SK-N-SH treated with all-trans-retinoic acid at 6 μM for 48 hours (cell line): ENCODE data around the gene CPPED1.

Experiments
- ARNTL ChIP-seq: fragments of 450-650 bp; formaldehyde crosslinking; IDR thresholded peaks from 2 replicates; pipeline ENCODE4 v1.5.0; 2020; ENCODE audit warnings: low read depth, mild to moderate bottlenecking, moderate library complexity, borderline replicate concordance
- CSRNP3 ChIP-seq: fragments of 250-450 bp; sonication (Bioruptor Pico); IDR thresholded peaks from 2 replicates; pipeline ENCODE4 v1.5.1; 2021; ENCODE audit warnings: mild to moderate bottlenecking, moderate library complexity
- ESRRG ChIP-seq: fragments of 250-450 bp; sonication (Bioruptor Pico); IDR thresholded peaks from 2 replicates; pipeline ENCODE4 v1.6.1; 2021; ENCODE audit warnings: mild to moderate bottlenecking
- ISL1 ChIP-seq: fragments of 250-450 bp; sonication (Bioruptor Pico); IDR thresholded peaks from 2 replicates; pipeline ENCODE4 v2.1.2; 2022; ENCODE audit warnings: mild to moderate bottlenecking, moderate library complexity
- PATZ1 ChIP-seq: fragments of 250-450 bp; sonication (Bioruptor Pico); IDR thresholded peaks from 2 replicates; pipeline ENCODE4 v1.8.0; 2020; ENCODE audit warnings: mild to moderate bottlenecking, moderate library complexity, borderline replicate concordance
- ZC3H10 ChIP-seq: fragments of 250-450 bp; sonication (Bioruptor Pico); IDR thresholded peaks from 2 replicates; pipeline ENCODE4 v1.5.1; 2021; ENCODE audit warnings: mild to moderate bottlenecking, moderate library complexity
- ZNF565 ChIP-seq: fragments of 450-650 bp; formaldehyde crosslinking; conservative IDR thresholded peaks from 2 replicates; pipeline ENCODE4 v1.5.0; 2020; ENCODE audit warnings: low read depth, mild to moderate bottlenecking, moderate library complexity
- ZNF70 ChIP-seq: fragments of 450-650 bp; formaldehyde crosslinking; IDR thresholded peaks from 2 replicates; pipeline ENCODE4 v1.5.0; 2020; ENCODE audit warnings: mild to moderate bottlenecking, moderate library complexity

DNA sequence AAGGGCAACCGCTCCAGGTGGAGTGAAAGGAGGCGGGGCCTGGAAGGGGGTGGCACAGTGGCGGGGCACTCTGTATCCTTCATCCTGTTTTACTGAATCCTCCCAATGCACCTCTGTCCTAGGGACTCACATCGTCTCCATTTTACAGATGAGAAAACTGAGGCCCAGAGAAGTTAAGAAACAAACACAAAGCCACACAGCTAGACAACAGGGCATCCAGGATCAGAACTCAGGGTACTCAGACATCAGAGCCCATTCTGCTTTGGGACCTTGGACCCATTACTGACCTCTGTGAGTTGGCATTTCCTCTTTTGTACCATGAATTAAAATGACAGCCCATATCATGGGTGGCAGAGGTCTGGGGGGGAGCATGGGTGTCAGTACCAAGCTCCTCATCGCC lies 129.2 kb downstream of the CPPED1 start:
- TF ChIP-seq ISL1 (CRISPR knock-in tag): no peak
- no peak for TF ChIP-seq ARNTL (CRISPR knock-in tag)
- TF ChIP-seq ZC3H10: no peak
- TF ChIP-seq ZNF70 (CRISPR knock-in tag): no peak
- TF ChIP-seq ESRRG (CRISPR knock-in tag): no peak
- no peak for TF ChIP-seq ZNF565 (CRISPR knock-in tag)
- TF ChIP-seq PATZ1: no peak
- TF ChIP-seq CSRNP3 (CRISPR knock-in tag): no peak
